PC-3 (cell line): Measurements from ENCODE around the gene CSF1R. TPM values are rescaled to one million over a fixed set of nuclear protein-coding genes. Genes with fewer than 3 reads are reported as not detected.

ENCODE experiments used
- ATAC-seq: fragments of 200-7000 bp; cut with Tn5 transposase; 2 replicates; pipeline ENCODE4 v1.9.1; 2020; ENCODE audit warnings: mild to moderate bottlenecking, moderate library complexity
- BruUV-seq: library from RNA; stranded (reverse); fragments of 400-500 nt; replicated peaks from 2 replicates; lab custom pipeline; 2021; lab: Mats Ljungman, UMichigan
- CTCF ChIA-PET: fragments of 300-600 bp; sonication (Branson Sonifier 250); formaldehyde crosslinking; loops from one replicate; lab custom pipeline; 2022; ENCODE audit warnings: antibody characterized with exemption; lab: Charles Lee
- POLR2A ChIA-PET: fragments of 300-600 bp; sonication (Branson Sonifier 250); formaldehyde crosslinking; loops from one replicate; lab custom pipeline; 2022; ENCODE audit warnings: antibody characterized with exemption; ENCODE audit not compliant: unreplicated experiment; lab: Charles Lee
- DNase-seq: peaks from one replicate; pipeline ENCODE4 v3.0.0-alpha.2; 2015
- H2AFZ ChIP-seq: fragments of 300-600 bp; sonication (generic); 2 replicates; pipeline ENCODE4 v1.6.0; 2016; ENCODE audit warnings: antibody characterized with exemption, low read length
- H3F3A ChIP-seq: fragments of 300-600 bp; sonication (generic); one replicate; pipeline ENCODE4 v1.6.0; 2017; ENCODE audit warnings: antibody characterized with exemption, low read length, control low read depth, mild to moderate bottlenecking; ENCODE audit not compliant: unreplicated experiment
- H3K27ac ChIP-seq: fragments of 300-600 bp; sonication (generic); 2 replicates; pipeline ENCODE4 v1.5.1; 2016; ENCODE audit warnings: mild to moderate bottlenecking, low read length
- H3K27me3 ChIP-seq: fragments of 300-600 bp; sonication (generic); 2 replicates; pipeline ENCODE4 v1.6.1; 2016; ENCODE audit warnings: low read length, mixed read lengths
- H3K36me3 ChIP-seq: fragments of 300-600 bp; sonication (generic); 2 replicates; pipeline ENCODE4 v1.6.1; 2016; ENCODE audit warnings: low read depth, mixed run types, low read length, mixed read lengths
- H3K4me1 ChIP-seq: fragments of 300-600 bp; sonication (generic); 2 replicates; pipeline ENCODE4 v1.5.1; 2016; ENCODE audit warnings: low read length; ENCODE audit not compliant: insufficient read depth
- H3K4me2 ChIP-seq: fragments of 300-600 bp; sonication (generic); 2 replicates; pipeline ENCODE4 v1.6.0; 2016; ENCODE audit warnings: low read length
- H3K4me3 ChIP-seq: fragments of 300-600 bp; sonication (generic); 2 replicates; pipeline ENCODE4 v1.5.1; 2016; ENCODE audit warnings: mild to moderate bottlenecking, low read length, mixed read lengths
- H3K79me2 ChIP-seq: fragments of 300-600 bp; sonication (generic); 2 replicates; pipeline ENCODE4 v1.6.1; 2017; ENCODE audit warnings: low read length, mixed read lengths
- H3K9ac ChIP-seq: fragments of 300-600 bp; sonication (generic); 2 replicates; pipeline ENCODE4 v1.6.0; 2016; ENCODE audit warnings: mild to moderate bottlenecking, low read length
- H3K9me2 ChIP-seq: fragments of 300-600 bp; sonication (generic); replicated peaks from 2 replicates; pipeline ENCODE4 v1.6.1; 2016; ENCODE audit warnings: mixed run types, low read length, mixed read lengths
- H3K9me3 ChIP-seq: fragments of 300-600 bp; sonication (generic); 2 replicates; pipeline ENCODE4 v1.6.1; 2016; ENCODE audit warnings: low read length, mixed read lengths
- H4K20me1 ChIP-seq: fragments of 300-600 bp; sonication (generic); 2 replicates; pipeline ENCODE4 v1.6.1; 2016; ENCODE audit warnings: low read length, mixed read lengths
- EZH2 ChIP-seq: fragments of 300-600 bp; sonication (generic); IDR thresholded peaks from one replicate; pipeline ENCODE4 v1.6.1; 2017; ENCODE audit warnings: antibody characterized with exemption, mild to moderate bottlenecking, low read length; ENCODE audit not compliant: unreplicated experiment
- EZH2phosphoT487 ChIP-seq: fragments of 300-600 bp; sonication (generic); IDR thresholded peaks from 2 replicates; pipeline ENCODE4 v1.6.1; 2018; ENCODE audit warnings: mild to moderate bottlenecking, antibody characterized with exemption, low read length, borderline replicate concordance
- intact Hi-C: fragments of 100-400 bp; cut with micrococcal nuclease; formaldehyde crosslinking; loops from 2 replicates; pipeline ENCODE4 v1.9.0; 2023
- total RNA-seq: library from RNA; depleted of rRNA; stranded (reverse); fragments of >200 nt; gene quantifications from 2 replicates; pipeline ENCODE4 v1.2.3, GENCODE V29; 2014
- TF ChIP-seq, protein P1 (sequence below): fragments of 300-600 bp; sonication (generic); conservative IDR thresholded peaks from 2 replicates; pipeline ENCODE4 v1.5.1; 2017; ENCODE audit warnings: antibody characterized with exemption, low read depth, mild to moderate bottlenecking, low read length

The CSF1R gene
- total RNA-seq, 1 experiment from 2014 or later = not detected

DNA sequence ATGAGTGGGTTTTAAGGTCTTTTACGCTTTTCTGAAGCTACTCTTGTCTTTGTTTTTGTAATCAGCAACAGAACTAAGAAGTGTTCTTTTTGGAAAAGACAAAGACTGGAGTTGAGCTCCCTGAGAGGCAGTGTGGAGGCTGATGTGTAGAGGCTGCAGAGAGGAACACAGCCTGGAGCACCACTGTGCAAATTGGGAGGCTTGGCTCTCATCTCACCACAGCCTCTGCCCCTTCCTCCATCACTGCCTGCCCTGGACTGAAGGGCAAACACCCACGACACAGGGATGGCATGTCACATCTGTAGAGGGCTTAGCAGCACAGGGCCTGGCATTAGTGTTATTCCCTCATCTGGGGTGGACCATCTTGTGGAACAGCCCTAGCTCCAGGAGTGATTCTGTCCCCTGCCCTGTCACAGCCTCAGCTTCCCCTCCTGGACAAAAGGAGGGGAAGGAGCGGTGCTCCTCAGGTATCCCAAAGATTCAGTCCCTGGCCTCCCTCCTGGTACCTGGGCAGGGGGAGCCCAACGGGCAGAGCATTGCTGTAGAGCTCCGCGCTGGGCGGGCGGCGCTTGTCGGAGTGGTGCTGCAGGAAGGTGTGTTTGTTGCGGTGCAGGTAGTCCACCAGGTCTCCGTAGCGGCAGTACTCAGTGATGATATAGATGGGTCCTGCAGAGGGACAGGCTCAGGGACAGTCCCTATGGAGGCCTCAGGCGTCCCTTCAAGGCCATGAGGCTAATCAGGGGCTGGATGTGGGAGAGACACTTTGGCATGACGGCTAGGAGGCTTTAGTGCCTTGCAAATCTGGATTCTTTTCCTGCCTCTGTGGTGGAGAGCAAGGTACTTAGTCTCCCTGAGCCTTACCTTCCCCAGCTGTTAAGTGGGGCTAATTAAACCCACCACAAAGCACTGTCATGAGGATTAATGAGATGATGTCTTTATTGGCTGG is 36.5 kb upstream of the CSF1R start:
- H4K20me1 ChIP-seq = no peaks in the 10 kb centered on the region
- H3K9ac ChIP-seq = no peak overlapping the region
- no peak overlapping the region for H3K27ac ChIP-seq
- H3K4me3 ChIP-seq = no peak overlapping the region
- TF ChIP-seq EZH2 (no peak), EZH2phosphoT487 (no peak)
- TF ChIP-seq, protein P1, sequence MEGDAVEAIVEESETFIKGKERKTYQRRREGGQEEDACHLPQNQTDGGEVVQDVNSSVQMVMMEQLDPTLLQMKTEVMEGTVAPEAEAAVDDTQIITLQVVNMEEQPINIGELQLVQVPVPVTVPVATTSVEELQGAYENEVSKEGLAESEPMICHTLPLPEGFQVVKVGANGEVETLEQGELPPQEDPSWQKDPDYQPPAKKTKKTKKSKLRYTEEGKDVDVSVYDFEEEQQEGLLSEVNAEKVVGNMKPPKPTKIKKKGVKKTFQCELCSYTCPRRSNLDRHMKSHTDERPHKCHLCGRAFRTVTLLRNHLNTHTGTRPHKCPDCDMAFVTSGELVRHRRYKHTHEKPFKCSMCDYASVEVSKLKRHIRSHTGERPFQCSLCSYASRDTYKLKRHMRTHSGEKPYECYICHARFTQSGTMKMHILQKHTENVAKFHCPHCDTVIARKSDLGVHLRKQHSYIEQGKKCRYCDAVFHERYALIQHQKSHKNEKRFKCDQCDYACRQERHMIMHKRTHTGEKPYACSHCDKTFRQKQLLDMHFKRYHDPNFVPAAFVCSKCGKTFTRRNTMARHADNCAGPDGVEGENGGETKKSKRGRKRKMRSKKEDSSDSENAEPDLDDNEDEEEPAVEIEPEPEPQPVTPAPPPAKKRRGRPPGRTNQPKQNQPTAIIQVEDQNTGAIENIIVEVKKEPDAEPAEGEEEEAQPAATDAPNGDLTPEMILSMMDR = no peak
- no TSS peak for BruUV-seq
- no peaks in the 10 kb centered on the region for H3K79me2 ChIP-seq
- no peaks in the 10 kb centered on the region for H3K4me1 ChIP-seq
- no peaks in the 10 kb centered on the region for H3K9me3 ChIP-seq
- no peaks in the 10 kb centered on the region for H3K27me3 ChIP-seq
- H2AFZ ChIP-seq = no peak overlapping the region
- ChIA-PET POLR2A (no interaction called here), CTCF (no interaction called here)
- H3K4me2 ChIP-seq = no peak overlapping the region
- DNase-seq (no peak), ATAC-seq (no peak)
- H3K9me2 ChIP-seq = no peaks in the 10 kb centered on the region
- H3K36me3 ChIP-seq = no peaks in the 10 kb centered on the region
- H3F3A ChIP-seq = no peaks in the 10 kb centered on the region
- intact Hi-C loops = no loop called here

DNA sequence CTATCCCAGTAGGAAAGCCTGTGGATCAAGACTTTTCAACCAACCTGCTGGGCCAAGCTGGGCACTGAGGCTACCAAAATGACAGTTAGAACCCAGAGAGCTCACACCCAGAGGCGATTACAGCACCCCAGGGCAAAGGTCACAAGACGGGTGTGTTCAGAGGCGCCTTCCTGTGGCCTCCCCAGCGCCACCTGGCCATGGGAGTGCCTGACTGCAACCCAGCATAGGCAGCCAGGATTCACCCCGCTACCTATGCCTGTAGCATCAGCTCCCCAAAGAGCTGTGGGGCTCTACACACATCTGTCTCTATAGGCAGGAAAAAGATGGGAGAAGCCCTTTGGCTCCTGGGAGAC is 35.8 kb upstream of the CSF1R start:
- BruUV-seq = no TSS peak
- Histone ChIP-seq H3K9ac (no peak overlapping the region), H3K27ac (no peak overlapping the region), H3K79me2 (no peaks in the 10 kb centered on the region), H3K9me2 (no peaks in the 10 kb centered on the region), H3K9me3 (no peaks in the 10 kb centered on the region), H3K4me1 (no peaks in the 10 kb centered on the region), H3K27me3 (no peaks in the 10 kb centered on the region), H3F3A (no peaks in the 10 kb centered on the region), H2AFZ (no peak overlapping the region), H3K36me3 (no peaks in the 10 kb centered on the region), H3K4me2 (no peak overlapping the region), H4K20me1 (no peaks in the 10 kb centered on the region), H3K4me3 (no peak overlapping the region)
- ChIA-PET POLR2A (no interaction called here), CTCF (interaction anchor here (0.5 kb wide), 1 partner anchor 988 kb away, joined by 3 read pairs; no protein-coding TSS in a partner anchor)
- DNase-seq (peak; percentile 31), ATAC-seq (peak; percentile 51)
- no peak for TF ChIP-seq EZH2
- TF ChIP-seq, protein P1 = peak; percentile 68
- no peak for TF ChIP-seq EZH2phosphoT487
- intact Hi-C loops = no loop called here
